IPS-18a (cell line): Measurements from ENCODE around the gene CXCL1.
A peak's percentile ranks its signal among the peaks of the same experiment; 100 is the strongest.

Experiments used
- H3K27ac ChIP-seq: one replicate; pipeline ENCODE4 v1.5.1; 2013; ENCODE audit warnings: low read length
- H3K27me3 ChIP-seq: one replicate; pipeline ENCODE4 v1.6.1; 2013; ENCODE audit warnings: mild to moderate bottlenecking, low read length; ENCODE audit not compliant: control insufficient read depth, insufficient read depth
- H3K36me3 ChIP-seq: one replicate; pipeline ENCODE4 v1.6.1; 2013; ENCODE audit warnings: low read depth, low read length; ENCODE audit not compliant: control insufficient read depth
- H3K4me1 ChIP-seq: one replicate; pipeline ENCODE4 v1.6.1; 2013; ENCODE audit warnings: low read depth, low read length; ENCODE audit not compliant: control insufficient read depth
- H3K4me3 ChIP-seq: one replicate; pipeline ENCODE4 v1.5.1; 2013; ENCODE audit warnings: low read length
- H3K9ac ChIP-seq: one replicate; pipeline ENCODE4 v1.6.1; 2013; ENCODE audit warnings: mild to moderate bottlenecking, low read length, moderate library complexity
- H3K9me3 ChIP-seq: one replicate; pipeline ENCODE4 v1.6.1; 2013; ENCODE audit warnings: low read depth, low read length; ENCODE audit not compliant: control insufficient read depth

The CXCL1 gene

DNA sequence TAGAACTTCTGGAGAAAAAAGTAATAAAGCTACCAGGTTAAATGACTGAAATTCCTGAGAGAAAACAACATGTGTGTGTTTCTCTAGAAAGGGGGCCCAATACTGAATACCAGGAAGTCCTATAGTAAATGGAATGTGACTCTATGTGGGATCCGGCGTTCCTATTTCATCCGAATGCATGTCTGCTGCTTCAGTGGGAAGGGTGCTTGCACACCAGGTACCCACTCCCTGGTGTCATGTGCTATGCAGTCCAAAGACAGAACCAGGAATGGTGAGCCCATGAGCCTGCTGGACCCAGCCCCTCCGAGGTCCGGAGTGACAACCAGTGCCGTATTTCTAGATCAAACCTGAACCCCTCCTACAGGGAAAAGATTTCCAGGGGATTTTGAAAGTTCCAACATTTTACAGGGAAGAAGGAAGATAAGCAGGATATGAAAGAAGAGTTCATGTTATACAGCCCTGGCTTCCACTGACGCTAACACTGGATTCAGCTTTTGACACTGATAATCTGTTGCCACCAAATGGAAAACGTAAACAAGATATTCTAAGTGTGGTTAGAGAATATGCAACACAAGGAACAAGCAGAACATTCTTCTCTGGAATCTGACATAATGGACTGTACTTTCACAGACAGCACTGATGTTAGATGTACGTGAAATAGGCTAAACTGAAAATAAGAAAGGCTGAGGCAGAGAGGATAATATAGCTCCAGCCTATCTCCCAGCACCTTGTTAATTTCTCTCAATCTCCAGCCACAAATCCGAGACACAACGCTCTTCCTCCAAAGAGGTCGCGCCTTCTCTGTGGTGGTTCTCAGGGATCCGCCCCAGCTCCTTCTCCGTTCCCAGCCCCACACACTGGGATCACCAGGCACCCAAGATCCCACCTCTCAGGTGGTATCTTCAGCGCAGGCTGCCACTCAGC, 725 bp upstream of the CXCL1 start:
- H3K27me3 ChIP-seq: peaks cover 25% of the 10 kb centered on the region
- no peaks in the 10 kb centered on the region for H3K36me3 ChIP-seq
- no peak overlapping the region for H3K27ac ChIP-seq
- H3K9ac ChIP-seq: no peak overlapping the region
- H3K4me1 ChIP-seq: peaks cover 9% of the 10 kb centered on the region
- H3K4me3 ChIP-seq: peak overlapping the region; percentile 49
- no peaks in the 10 kb centered on the region for H3K9me3 ChIP-seq

DNA sequence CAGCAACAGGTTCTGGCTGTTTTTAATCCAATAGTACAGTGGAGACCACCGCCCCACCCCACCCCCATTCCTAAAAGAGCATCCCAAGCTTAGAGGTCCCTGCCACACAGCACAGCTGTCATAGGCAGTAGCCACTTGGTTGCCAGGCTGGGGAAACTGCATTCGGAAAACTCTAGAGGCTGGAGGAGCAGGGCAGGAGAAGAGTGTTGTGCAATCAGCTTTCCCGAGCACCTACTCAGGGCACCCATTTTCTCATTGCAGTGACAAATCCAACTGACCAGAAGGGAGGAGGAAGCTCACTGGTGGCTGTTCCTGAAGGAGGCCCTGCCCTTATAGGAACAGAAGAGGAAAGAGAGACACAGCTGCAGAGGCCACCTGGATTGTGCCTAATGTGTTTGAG, 1.1 kb downstream of the CXCL1 start:
- Histone ChIP-seq H3K9ac (no peak overlapping the region), H3K4me3 (no peak overlapping the region), H3K9me3 (no peaks in the 10 kb centered on the region), H3K27ac (no peak overlapping the region), H3K27me3 (peaks cover 25% of the 10 kb centered on the region), H3K36me3 (no peaks in the 10 kb centered on the region), H3K4me1 (peaks cover 9% of the 10 kb centered on the region)

DNA sequence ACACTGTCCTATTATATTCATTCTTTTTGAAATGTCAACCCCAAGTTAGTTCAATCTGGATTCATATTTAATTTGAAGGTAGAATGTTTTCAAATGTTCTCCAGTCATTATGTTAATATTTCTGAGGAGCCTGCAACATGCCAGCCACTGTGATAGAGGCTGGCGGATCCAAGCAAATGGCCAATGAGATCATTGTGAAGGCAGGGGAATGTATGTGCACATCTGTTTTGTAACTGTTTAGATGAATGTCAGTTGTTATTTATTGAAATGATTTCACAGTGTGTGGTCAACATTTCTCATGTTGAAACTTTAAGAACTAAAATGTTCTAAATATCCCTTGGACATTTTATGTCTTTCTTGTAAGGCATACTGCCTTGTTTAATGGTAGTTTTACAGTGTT, 1.6 kb downstream of the CXCL1 start:
- H3K27ac ChIP-seq: no peak overlapping the region
- peaks cover 25% of the 10 kb centered on the region for H3K27me3 ChIP-seq
- no peak overlapping the region for H3K9ac ChIP-seq
- H3K36me3 ChIP-seq: no peaks in the 10 kb centered on the region
- peaks cover 9% of the 10 kb centered on the region for H3K4me1 ChIP-seq
- no peak overlapping the region for H3K4me3 ChIP-seq
- H3K9me3 ChIP-seq: no peaks in the 10 kb centered on the region

DNA sequence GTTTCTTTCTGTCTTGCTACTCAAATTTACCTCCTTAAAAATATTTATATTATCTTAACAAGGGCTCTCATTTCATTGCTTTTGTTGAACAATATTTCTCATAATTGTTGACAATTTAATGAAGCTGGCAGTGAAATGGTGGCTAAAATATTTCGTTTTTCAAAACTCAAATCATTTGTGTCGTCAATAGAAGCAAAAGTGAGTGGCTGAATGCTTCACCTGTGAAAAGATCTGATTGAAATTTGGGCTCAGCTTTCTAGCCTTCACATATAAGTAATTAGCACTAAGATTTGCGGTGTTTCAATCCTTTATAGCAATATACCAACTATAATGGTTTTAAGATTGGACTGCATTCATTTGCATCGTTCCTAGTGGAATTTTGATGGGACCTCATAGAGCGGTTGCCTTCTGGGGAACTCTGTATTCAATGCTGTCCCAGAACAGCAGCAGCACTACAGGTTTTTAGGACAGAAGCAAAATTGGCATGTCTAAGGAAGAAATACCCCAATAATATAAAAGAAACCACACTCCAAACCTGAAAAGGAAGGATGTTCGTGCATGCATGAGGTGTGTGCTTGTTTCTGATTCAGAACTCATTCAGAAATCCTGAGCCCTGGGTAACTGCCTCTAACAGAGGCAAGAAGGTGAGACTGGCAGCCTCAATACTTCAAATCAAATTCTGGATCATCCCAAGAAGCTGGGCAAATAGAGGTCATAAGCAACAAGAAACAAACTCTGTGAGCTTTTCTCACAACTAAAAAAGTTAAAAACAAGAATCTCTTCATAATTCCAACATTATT, 2.5 kb downstream of the CXCL1 start:
- Histone ChIP-seq H3K9ac (no peak overlapping the region), H3K27ac (no peak overlapping the region), H3K36me3 (no peaks in the 10 kb centered on the region), H3K9me3 (no peaks in the 10 kb centered on the region), H3K27me3 (peaks cover 25% of the 10 kb centered on the region), H3K4me3 (no peak overlapping the region), H3K4me1 (peaks cover 9% of the 10 kb centered on the region)

DNA sequence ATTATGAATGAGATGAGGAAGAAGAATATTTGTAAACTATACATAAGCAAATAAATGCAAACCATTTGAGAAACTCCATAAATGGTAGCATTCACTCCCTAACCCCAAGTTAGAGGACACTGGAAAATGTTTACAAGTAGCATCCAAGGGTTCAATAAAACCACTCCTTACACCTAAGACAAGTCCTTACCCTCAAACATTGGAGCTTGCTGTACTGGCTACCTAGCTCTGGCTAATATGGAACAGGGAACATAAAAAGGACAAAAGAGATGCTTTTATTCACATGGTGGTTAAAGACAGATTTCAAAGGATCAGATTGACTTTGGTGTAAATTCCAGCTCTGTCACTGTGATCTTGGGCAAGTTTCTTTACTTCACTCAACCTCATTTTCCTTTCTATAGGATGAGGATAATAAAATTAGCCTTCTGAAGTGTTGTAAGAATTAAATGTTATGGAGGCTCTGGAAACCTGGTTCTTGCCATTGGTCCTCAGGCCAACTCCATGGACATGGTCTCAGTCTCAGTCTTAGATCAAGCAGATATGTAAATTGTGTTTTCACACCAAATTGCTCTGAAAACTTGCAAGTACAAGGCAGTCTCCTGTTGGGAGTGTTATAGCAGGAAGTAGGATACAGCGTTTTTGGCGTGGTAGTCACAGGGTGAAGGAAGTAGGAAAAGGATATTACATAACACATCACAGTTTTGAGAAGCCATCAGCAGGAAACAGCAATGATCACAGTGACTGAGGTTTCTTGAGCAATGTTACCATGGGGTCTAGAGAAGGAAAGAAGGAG, 3.3 kb downstream of the CXCL1 start:
- Histone ChIP-seq H3K27ac (no peak overlapping the region), H3K27me3 (peaks cover 25% of the 10 kb centered on the region), H3K9me3 (no peaks in the 10 kb centered on the region), H3K4me3 (no peak overlapping the region), H3K9ac (no peak overlapping the region), H3K36me3 (no peaks in the 10 kb centered on the region), H3K4me1 (peaks cover 9% of the 10 kb centered on the region)

DNA sequence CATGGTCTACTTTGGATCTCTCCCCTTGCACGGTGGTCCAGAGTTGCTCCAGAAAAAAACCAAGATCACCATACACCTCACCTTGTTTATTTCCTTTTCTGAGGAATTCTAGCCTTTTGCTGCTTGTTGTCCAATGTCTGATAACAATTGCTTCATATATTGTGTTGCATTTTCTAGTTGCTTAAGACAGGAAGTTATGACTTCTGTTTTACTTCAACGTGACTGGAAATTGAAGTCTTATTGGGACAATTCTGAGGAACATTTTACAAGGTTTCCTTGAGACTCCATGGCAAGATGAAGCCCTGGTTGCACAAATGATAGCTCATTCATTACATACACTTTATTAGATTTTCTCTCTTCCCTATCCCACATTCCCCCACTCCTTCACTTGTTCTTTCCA, 5.2 kb downstream of the CXCL1 start:
- Histone ChIP-seq H3K27ac (no peak overlapping the region), H3K9me3 (no peaks in the 10 kb centered on the region), H3K9ac (no peak overlapping the region), H3K27me3 (peaks cover 10% of the 10 kb centered on the region), H3K4me3 (no peak overlapping the region), H3K4me1 (no peaks in the 10 kb centered on the region), H3K36me3 (no peaks in the 10 kb centered on the region)

DNA sequence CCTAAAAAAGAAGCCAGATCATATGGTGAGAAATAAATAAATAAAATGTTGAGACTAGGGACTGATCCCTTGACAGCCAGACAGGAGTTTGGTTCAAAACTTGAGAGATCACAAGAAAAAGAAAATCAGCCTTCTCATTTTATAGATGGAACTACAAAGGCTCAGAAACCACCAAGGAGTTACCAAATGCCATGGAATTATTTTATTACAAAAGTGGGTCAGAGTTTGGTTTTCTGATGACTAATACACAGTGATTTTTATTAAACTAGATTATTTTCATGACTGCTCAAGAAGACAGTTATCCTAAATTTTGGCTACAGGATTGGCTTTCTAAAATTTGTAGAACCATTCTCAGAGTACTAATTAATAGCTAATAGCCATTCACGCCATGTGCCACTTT, 6.2 kb downstream of the CXCL1 start:
- Histone ChIP-seq H3K9ac (no peak overlapping the region), H3K9me3 (no peaks in the 10 kb centered on the region), H3K27ac (no peak overlapping the region), H3K4me1 (no peaks in the 10 kb centered on the region), H3K36me3 (no peaks in the 10 kb centered on the region), H3K4me3 (no peak overlapping the region), H3K27me3 (no peaks in the 10 kb centered on the region)

DNA sequence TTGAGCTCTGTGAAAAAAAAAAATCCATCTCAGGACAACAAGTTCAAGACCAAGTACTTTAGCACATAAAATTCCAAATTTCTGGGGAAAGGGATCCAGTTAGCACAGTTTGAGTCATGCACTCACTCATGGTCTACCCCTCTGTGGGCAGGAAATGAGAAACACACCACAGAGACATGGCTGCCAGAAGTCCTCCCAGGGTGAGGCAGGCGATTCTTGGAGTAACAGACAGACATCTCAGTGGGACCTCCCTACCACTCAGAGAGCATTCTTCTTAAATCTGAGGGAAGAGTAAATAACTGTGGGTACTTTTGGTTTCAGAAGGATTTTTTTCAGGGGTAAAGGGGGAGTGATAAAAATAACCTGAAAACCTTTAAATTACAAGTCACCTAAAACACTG, 14.1 kb downstream of the CXCL1 start:
- Histone ChIP-seq H3K27ac (no peak overlapping the region), H3K9ac (no peak overlapping the region), H3K9me3 (no peaks in the 10 kb centered on the region), H3K4me1 (no peaks in the 10 kb centered on the region), H3K36me3 (no peaks in the 10 kb centered on the region), H3K4me3 (no peak overlapping the region), H3K27me3 (no peaks in the 10 kb centered on the region)

DNA sequence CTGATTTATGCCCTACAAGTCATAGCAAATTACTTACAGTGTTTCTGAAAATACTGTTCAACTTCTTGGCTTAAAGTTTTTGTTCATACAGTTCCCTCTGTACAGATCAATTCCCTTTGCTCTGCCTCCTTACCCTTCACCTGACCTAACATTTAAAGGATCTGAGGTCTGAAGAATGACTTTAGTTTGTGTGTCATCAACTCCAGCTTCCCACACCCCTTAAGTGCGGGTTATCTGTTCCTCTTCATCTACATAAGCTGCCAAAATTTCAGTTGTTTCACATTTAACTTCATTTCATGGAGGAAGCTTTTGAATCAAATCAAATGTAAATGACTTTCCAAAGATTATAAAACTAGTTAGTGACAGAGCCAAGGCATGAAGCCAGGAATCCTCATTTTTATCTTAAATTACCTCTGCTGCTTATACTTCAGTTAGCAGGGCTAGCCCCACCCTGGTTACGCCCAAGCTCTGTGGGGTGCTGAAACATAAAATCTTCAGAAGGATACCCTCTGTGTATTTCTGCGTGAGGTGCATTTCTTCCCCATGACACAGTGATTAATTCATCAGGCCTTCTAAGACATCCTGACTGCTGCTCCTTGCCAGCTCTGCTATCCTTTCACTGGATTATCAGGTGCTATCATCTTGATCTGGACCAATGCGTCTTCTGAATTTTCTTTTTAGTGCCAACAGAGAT, 16.5 kb downstream of the CXCL1 start:
- no peak overlapping the region for H3K9ac ChIP-seq
- H3K4me3 ChIP-seq: no peak overlapping the region
- H3K27ac ChIP-seq: no peak overlapping the region
- H3K9me3 ChIP-seq: no peaks in the 10 kb centered on the region
- H3K4me1 ChIP-seq: no peaks in the 10 kb centered on the region
- H3K27me3 ChIP-seq: no peaks in the 10 kb centered on the region
- H3K36me3 ChIP-seq: no peaks in the 10 kb centered on the region

DNA sequence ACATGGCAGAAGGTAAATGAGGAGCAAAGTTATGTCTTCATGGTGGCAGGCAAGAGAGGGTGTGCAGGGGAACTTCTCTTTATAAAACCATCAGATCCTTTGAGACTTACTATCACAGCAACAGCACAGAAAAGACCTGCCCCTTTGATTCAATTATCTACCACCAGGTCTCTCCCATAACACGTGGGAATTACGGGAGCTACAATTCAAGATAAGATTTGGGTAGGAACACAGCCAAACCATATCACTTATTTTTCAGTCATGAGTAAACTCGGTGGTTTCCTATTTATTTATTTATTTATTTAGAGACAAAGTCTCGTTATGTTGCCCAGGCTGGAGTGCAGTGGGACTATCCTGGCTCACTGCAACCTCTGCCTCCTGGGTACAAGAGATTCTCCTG, 22.1 kb downstream of the CXCL1 start:
- H3K27ac ChIP-seq: no peak overlapping the region
- no peaks in the 10 kb centered on the region for H3K36me3 ChIP-seq
- no peak overlapping the region for H3K9ac ChIP-seq
- no peak overlapping the region for H3K4me3 ChIP-seq
- no peaks in the 10 kb centered on the region for H3K27me3 ChIP-seq
- H3K9me3 ChIP-seq: no peaks in the 10 kb centered on the region
- H3K4me1 ChIP-seq: no peaks in the 10 kb centered on the region
